Measurements from ENCODE around the gene EOLA2. TPM values are rescaled to one million over a fixed set of nuclear protein-coding genes. Genes with fewer than 3 reads are reported as not detected.

The EOLA2 gene
- 18.7 and 24.4 TPM in 2 replicates for total RNA-seq

- peak; percentile 65 for TF ChIP-seq CTCF (conservative IDR thresholded peaks at IDR 0.05; ENCODE audit: low read depth, low read length)
- peak within 1 kb of the TSS; percentile 84 for H3K4me3 ChIP-seq (ENCODE audit: low read depth, low read length)
Observed at GRCh38 chrX:149938427-149938880, at the start of gene EOLA2. EOLA2 (minus strand) TSS chrX:149938491; CDS start chrX:149933874, 4,617 bp downstream.

GRCh38 chrX:149987613-149988012 lies 49.3 kb upstream of the EOLA2 start:
- TF ChIP-seq CTCF (conservative IDR thresholded peaks at IDR 0.05; ENCODE audit: low read depth, low read length): no peak
- DNase-seq (ENCODE audit: low read depth): no peak
- no peak overlapping the region for H3K4me3 ChIP-seq (ENCODE audit: low read depth, low read length)

More at GRCh38 chrX:149938427-149938880, at the start of gene EOLA2:
- DNase-seq (ENCODE audit: low read depth): peak; percentile 80

GRCh38 chrX:149984411-149984810 lies 46.1 kb upstream of the EOLA2 start:
- no peak for TF ChIP-seq CTCF (conservative IDR thresholded peaks at IDR 0.05; ENCODE audit: low read depth, low read length)
- H3K4me3 ChIP-seq (ENCODE audit: low read depth, low read length): no peak overlapping the region
- DNase-seq (ENCODE audit: low read depth): no peak

- DNase-seq (ENCODE audit: low read depth): peak; percentile 6
- no peak for TF ChIP-seq CTCF (conservative IDR thresholded peaks at IDR 0.05; ENCODE audit: low read depth, low read length)
- no peak overlapping the region for H3K4me3 ChIP-seq (ENCODE audit: low read depth, low read length)
Observed at GRCh38 chrX:149982310-149982709, 44.0 kb upstream of the EOLA2 start.

- no peak for TF ChIP-seq CTCF (conservative IDR thresholded peaks at IDR 0.05; ENCODE audit: low read depth, low read length)
- no peak for DNase-seq (ENCODE audit: low read depth)
- no peak overlapping the region for H3K4me3 ChIP-seq (ENCODE audit: low read depth, low read length)
Observed at GRCh38 chrX:149979126-149979644, 40.9 kb upstream of the EOLA2 start.

- H3K4me3 ChIP-seq (ENCODE audit: low read depth, low read length): no peak overlapping the region
- DNase-seq (ENCODE audit: low read depth): peak; percentile 25
- TF ChIP-seq CTCF (conservative IDR thresholded peaks at IDR 0.05; ENCODE audit: low read depth, low read length): peak; percentile 75
Observed at GRCh38 chrX:149962859-149963757, 24.8 kb upstream of the EOLA2 start.
